Esophagus muscularis mucosa (tissue), 4 donors: Measurements from ENCODE around the gene ATP13A2. TPM values are rescaled to one million over a fixed set of nuclear protein-coding genes. Genes with fewer than 3 reads are reported as not detected.

Source experiments
- DNase-seq: peaks from one replicate; pipeline ENCODE4 v3.0.0-alpha.2; 2017; ENCODE audit errors: extremely low spot score
- H3K27ac ChIP-seq, 4 donors: fragments of 200-600 bp; sonication (generic); replicated peaks in 1 of 4; 1 replicate in 3 of 4; 2 replicates in 1 of 4; pipeline ENCODE4 v1.5.1; 2016 to 2019; ENCODE audit warnings: mild to moderate bottlenecking in 1 of 4
- H3K27me3 ChIP-seq, 4 donors: fragments of 200-600 bp; sonication (generic); one replicate each; pipeline versions ENCODE4 v1.5.1 to v1.6.0; 2016 to 2019
- H3K36me3 ChIP-seq, 4 donors: fragments of 200-600 bp; sonication (generic); one replicate each; pipeline ENCODE4 v1.5.1; 2016 to 2019
- H3K4me1 ChIP-seq, 4 donors: fragments of 200-600 bp; sonication (generic); one replicate each; pipeline ENCODE4 v1.5.1; 2016 to 2019
- H3K4me3 ChIP-seq, 4 donors: fragments of 200-600 bp; sonication (generic); 1 replicate in 2 of 4; 2 replicates in 2 of 4; pipeline ENCODE4 v1.5.1; 2016 to 2019; ENCODE audit warnings: mild to moderate bottlenecking in 4 of 4, moderate library complexity in 1 of 4
- H3K9me3 ChIP-seq, 4 donors: fragments of 200-600 bp; sonication (generic); 1 replicate in 3 of 4; 2 replicates in 1 of 4; pipeline ENCODE4 v1.5.1; 2016 to 2019
- EP300 ChIP-seq: sonication (generic); formaldehyde crosslinking; IDR thresholded peaks from one replicate; pipeline ENCODE4 v1.6.1; 2017; ENCODE audit warnings: antibody characterized with exemption
- POLR2A ChIP-seq: fragments of 450-650 bp; IDR thresholded peaks from one replicate; pipeline ENCODE4 v1.6.1; 2017; ENCODE audit warnings: antibody characterized with exemption, moderate library complexity, mild to moderate bottlenecking, low read depth
- POLR2AphosphoS5 ChIP-seq, 2 donors: sonication (generic); formaldehyde crosslinking; IDR thresholded peaks; one replicate each; pipeline ENCODE4 v1.6.1; 2017; ENCODE audit warnings: antibody characterized with exemption in 2 of 2
- WGBS: methylation state at CpG from one replicate; pipeline ENCODE4 v1.1.5; 2018; 5-methylcytosine and 5-hydroxymethylcytosine counted together
- intact Hi-C: fragments of 100-400 bp; cut with DNase I; formaldehyde crosslinking; loops from one replicate; pipeline ENCODE4 v1.15.1; 2023
- total RNA-seq, 4 donors: library from RNA; depleted of rRNA; stranded (reverse); fragments of >200 nt; gene quantifications; one replicate each; pipeline versions ENCODE4 v1.1.0 to v1.2.1, GENCODE V29; 2016
- TF ChIP-seq, protein P1 (sequence below), 3 experiments: fragments of 200-600 bp in 2 of 3; fragments of 450-650 bp in 1 of 3; sonication (generic) in 2 of 3; IDR thresholded peaks; one replicate each; pipeline ENCODE4 v1.5.1; 2017 to 2019; ENCODE audit warnings: antibody characterized with exemption in 3 of 3, mild to moderate bottlenecking in 2 of 3, moderate library complexity in 1 of 3

The ATP13A2 gene
- total RNA-seq, 4 donors from 2014 or later, result 16.1 to 30.8 (median 23.2) TPM

DNA sequence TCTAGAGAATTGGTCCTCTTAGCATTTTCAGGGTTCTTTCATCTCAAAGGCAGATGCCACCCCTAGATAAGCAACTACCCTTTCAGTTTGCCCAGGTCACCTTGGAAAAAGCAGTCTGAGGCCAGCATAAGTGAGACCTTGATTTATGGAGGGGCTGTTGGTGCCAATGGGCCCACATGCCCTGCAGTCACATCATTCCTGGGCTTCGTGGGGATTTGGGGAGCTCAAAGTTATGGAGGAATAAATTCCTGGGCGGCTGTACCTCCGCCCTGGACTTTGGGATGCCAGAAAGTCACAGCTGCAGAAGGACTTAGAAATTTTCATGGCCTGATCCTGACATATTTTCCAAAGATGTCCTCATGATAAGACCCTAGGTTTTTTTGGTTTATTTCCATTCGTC is 44.8 kb upstream of the ATP13A2 start:
- DNase-seq, result no peak
- intact Hi-C loops, result no loop called here
- Histone ChIP-seq H3K27me3 (no peaks in the 10 kb centered on the region), H3K36me3 (peaks cover 0 to 3% (median 0%) of the 10 kb centered on the region in 4 donors), H3K4me1 (peaks cover 12 to 26% (median 24%) of the 10 kb centered on the region in 4 donors), H3K27ac (no peak overlapping the region), H3K4me3 (no peak overlapping the region), H3K9me3 (no peaks in the 10 kb centered on the region)
- 87% methylated on average over 3 of the region's 4 CpGs for WGBS
- TF ChIP-seq, protein P1, sequence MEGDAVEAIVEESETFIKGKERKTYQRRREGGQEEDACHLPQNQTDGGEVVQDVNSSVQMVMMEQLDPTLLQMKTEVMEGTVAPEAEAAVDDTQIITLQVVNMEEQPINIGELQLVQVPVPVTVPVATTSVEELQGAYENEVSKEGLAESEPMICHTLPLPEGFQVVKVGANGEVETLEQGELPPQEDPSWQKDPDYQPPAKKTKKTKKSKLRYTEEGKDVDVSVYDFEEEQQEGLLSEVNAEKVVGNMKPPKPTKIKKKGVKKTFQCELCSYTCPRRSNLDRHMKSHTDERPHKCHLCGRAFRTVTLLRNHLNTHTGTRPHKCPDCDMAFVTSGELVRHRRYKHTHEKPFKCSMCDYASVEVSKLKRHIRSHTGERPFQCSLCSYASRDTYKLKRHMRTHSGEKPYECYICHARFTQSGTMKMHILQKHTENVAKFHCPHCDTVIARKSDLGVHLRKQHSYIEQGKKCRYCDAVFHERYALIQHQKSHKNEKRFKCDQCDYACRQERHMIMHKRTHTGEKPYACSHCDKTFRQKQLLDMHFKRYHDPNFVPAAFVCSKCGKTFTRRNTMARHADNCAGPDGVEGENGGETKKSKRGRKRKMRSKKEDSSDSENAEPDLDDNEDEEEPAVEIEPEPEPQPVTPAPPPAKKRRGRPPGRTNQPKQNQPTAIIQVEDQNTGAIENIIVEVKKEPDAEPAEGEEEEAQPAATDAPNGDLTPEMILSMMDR (IDR thresholded peaks at IDR 0.05), result no peak
- TF ChIP-seq POLR2A, result no peak
- TF ChIP-seq EP300, result no peak

DNA sequence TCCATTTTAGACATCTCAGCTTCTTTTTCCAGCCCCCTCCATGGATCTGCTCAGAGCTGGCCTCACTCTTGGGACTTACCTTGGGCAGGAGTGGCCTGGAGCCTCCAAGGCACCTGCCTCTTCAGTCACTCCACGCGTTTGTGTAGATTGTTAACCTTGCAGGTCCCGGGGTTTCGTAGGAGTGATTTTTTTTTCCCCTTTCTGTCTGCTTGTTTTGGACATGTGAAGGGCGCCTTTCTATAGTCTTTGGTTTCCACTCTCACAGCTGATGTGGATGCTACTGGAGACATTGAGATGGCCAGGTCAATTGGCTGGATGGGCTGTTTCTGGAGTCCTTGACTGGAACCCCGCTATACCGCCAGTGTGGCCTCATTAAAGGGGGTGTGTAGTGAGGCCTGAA is 44.1 kb upstream of the ATP13A2 start:
- intact Hi-C loops, result no loop called here
- no peak overlapping the region for H3K4me3 ChIP-seq
- H3K4me1 ChIP-seq, result peaks cover 16 to 34% (median 30%) of the 10 kb centered on the region in 4 donors
- TF ChIP-seq POLR2A (no peak), POLR2AphosphoS5 (IDR thresholded peaks at IDR 0.05) (no peak), EP300 (no peak)
- TF ChIP-seq, protein P1 (IDR thresholded peaks at IDR 0.05), result no peak
- DNase-seq, result no peak
- H3K9me3 ChIP-seq, result no peaks in the 10 kb centered on the region
- no peaks in the 10 kb centered on the region for H3K27me3 ChIP-seq
- no peak overlapping the region for H3K27ac ChIP-seq
- 96% methylated on average over 7 of the region's 7 CpGs for WGBS
- peaks cover 0 to 8% (median 3%) of the 10 kb centered on the region in 4 donors for H3K36me3 ChIP-seq

DNA sequence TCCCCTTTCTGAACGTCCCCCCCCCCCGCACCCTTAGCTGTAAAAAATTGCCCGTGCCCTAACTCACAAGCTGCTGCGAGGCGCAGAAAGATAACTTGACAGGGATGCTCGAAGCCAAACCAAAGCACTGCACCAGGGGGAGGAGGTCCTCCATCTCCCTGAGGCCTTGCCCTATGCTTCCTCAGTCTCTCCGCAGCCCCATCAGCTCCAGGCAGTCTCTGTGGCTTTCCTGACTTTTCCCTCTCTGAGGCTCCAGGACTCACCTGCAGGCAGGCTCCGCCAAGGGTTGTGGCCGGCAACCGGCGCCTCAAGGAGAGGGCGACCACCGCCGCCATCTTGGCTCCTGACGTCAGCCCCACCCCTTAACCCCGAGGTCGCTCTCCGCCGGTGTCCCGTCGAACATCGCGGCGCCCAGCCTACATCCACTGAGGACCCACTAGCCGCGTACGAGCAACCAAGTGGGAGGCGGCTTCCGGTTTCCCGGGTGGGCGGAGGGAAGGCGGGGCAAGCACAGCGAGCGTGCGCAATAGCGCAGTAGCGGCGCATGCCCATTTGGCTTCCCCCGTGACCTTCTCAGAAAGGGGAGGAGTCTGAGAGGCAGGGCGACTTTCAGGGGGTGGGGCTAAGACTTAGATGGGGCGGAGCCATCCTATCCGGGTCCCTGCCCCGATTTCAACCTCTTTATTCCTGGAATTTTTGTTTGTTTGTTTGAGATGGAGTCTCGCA is 42.1 kb upstream of the ATP13A2 start, which contains the start of gene SDHB:
Gene SDHB, minus strand, starts transcription at position 348 of the 726 bp plus-strand sequence. Its CDS starts 13 bp downstream, at position 335.
- intact Hi-C loops, result no loop called here
- Histone ChIP-seq H3K4me1 (peaks cover 16 to 39% (median 31%) of the 10 kb centered on the region in 4 donors), H3K36me3 (peaks cover 8 to 25% (median 20%) of the 10 kb centered on the region in 4 donors), H3K27ac (peak within 1 kb of the TSS; percentile 83 to 90 (median 87)), H3K9me3 (no peaks in the 10 kb centered on the region), H3K4me3 (peak within 1 kb of the TSS; percentile 54 to 80 (median 74)), H3K27me3 (no peaks in the 10 kb centered on the region)
- peak; percentile 99 for DNase-seq
- 2% methylated on average over 15 of the region's 44 CpGs for WGBS
- TF ChIP-seq, protein P1 (IDR thresholded peaks at IDR 0.05), result peak in 1 of 3 experiments; percentile 27
- TF ChIP-seq POLR2A (peak; percentile 84), POLR2AphosphoS5 (IDR thresholded peaks at IDR 0.05) (peak; percentile 98 to 100), EP300 (no peak)

DNA sequence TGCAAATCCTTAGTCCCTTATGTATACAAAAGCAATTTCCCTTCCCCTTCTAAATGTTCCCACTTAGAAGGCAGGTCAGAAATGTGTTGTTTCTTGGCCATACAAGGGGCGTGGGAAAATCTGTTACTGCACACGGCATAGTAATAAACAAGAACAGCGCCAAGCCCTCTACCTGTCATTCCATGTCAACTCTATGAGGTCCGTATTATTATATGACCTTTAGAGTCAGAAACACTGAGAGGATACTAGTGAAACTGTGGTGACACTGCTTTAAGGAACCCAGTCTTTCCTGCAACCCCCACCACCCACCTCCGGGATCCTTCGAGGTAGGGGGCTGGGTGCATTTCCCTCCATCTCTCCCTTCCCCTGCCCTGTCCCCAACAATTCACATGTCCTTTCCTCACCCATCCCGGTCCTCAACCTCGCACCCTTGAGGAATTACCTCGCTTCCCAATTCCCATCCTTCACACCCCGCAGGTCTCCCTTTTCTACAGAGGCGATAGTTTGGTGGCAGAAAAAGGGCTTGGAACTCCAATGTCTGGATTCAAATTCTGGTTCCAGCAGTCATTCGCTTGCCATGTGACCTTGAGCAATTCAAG is 41.5 kb upstream of the ATP13A2 start:
- Histone ChIP-seq H3K27ac (peak overlapping the region; percentile 83 to 90 (median 87)), H3K4me3 (peak overlapping the region; percentile 54 to 80 (median 74)), H3K4me1 (peaks cover 16 to 39% (median 31%) of the 10 kb centered on the region in 4 donors), H3K9me3 (no peaks in the 10 kb centered on the region), H3K36me3 (peaks cover 8 to 28% (median 22%) of the 10 kb centered on the region in 4 donors), H3K27me3 (no peaks in the 10 kb centered on the region)
- DNase-seq, result no peak
- 8% methylated on average over 12 of the region's 12 CpGs for WGBS
- TF ChIP-seq POLR2AphosphoS5 (IDR thresholded peaks at IDR 0.05), result no peak
- no peak for TF ChIP-seq POLR2A
- no peak for TF ChIP-seq EP300
- TF ChIP-seq, protein P1 (IDR thresholded peaks at IDR 0.05), result no peak
- intact Hi-C loops, result no loop called here
